Mesendoderm (in vitro differentiated cells): ENCODE data around the gene INSYN2B.

ENCODE experiments used
- DNase-seq: peaks from one replicate; pipeline ENCODE4 v3.0.0; 2013
- H2AK5ac ChIP-seq: 2 replicates; pipeline ENCODE4 v1.6.1; 2013; ENCODE audit warnings: low read length, inconsistent platforms
- H2BK120ac ChIP-seq: 2 replicates; pipeline ENCODE4 v1.6.1; 2013; ENCODE audit warnings: low read depth, mild to moderate bottlenecking, low read length, moderate library complexity, mixed read lengths
- H2BK15ac ChIP-seq: replicated peaks from 2 replicates; pipeline ENCODE4 v1.6.1; 2013; ENCODE audit warnings: low read depth, mild to moderate bottlenecking, moderate library complexity
- H2BK5ac ChIP-seq: 2 replicates; pipeline ENCODE4 v1.6.1; 2013; ENCODE audit warnings: low read length, inconsistent platforms
- H3K18ac ChIP-seq: 2 replicates; pipeline ENCODE4 v1.6.1; 2013; ENCODE audit warnings: mild to moderate bottlenecking, low read length, mixed read lengths
- H3K23ac ChIP-seq: one replicate; pipeline ENCODE4 v1.6.1; 2013; ENCODE audit warnings: low read length
- H3K27ac ChIP-seq: 2 replicates; pipeline ENCODE4 v1.5.1; 2013; ENCODE audit warnings: low read depth, mild to moderate bottlenecking, inconsistent platforms, low read length, moderate library complexity
- H3K27me3 ChIP-seq: 2 replicates; pipeline ENCODE4 v1.6.1; 2013; ENCODE audit warnings: low read length, control low read depth, mild to moderate bottlenecking, inconsistent platforms; ENCODE audit not compliant: insufficient read depth, poor library complexity
- H3K36me3 ChIP-seq: 2 replicates; pipeline ENCODE4 v1.6.1; 2013; ENCODE audit warnings: low read length, inconsistent platforms; ENCODE audit not compliant: control insufficient read depth, insufficient read depth
- H3K4ac ChIP-seq: one replicate; pipeline ENCODE4 v1.6.1; 2013; ENCODE audit warnings: low read depth, mild to moderate bottlenecking, low read length, moderate library complexity
- H3K4me1 ChIP-seq: 2 replicates; pipeline ENCODE4 v1.6.1; 2013; ENCODE audit warnings: low read depth, low read length, inconsistent platforms; ENCODE audit not compliant: control insufficient read depth
- H3K4me2 ChIP-seq: 2 replicates; pipeline ENCODE4 v1.6.1; 2013; ENCODE audit warnings: low read length
- H3K4me3 ChIP-seq: 2 replicates; pipeline ENCODE4 v1.5.1; 2013; ENCODE audit warnings: mild to moderate bottlenecking, low read length
- H3K56ac ChIP-seq: one replicate; pipeline ENCODE4 v1.6.1; 2013; ENCODE audit warnings: low read length
- H3K79me1 ChIP-seq: 2 replicates; pipeline ENCODE4 v1.6.1; 2013; ENCODE audit warnings: low read length, inconsistent platforms
- H3K79me2 ChIP-seq: 2 replicates; pipeline ENCODE4 v1.6.1; 2013; ENCODE audit warnings: mild to moderate bottlenecking, low read length; ENCODE audit not compliant: control insufficient read depth, insufficient read depth
- H3K9ac ChIP-seq: 2 replicates; pipeline ENCODE4 v1.6.1; 2013; ENCODE audit warnings: low read length, inconsistent platforms
- H4K5ac ChIP-seq: one replicate; pipeline ENCODE4 v1.6.1; 2013; ENCODE audit warnings: low read length
- H4K8ac ChIP-seq: one replicate; pipeline ENCODE4 v1.6.1; 2013; ENCODE audit warnings: low read depth, mild to moderate bottlenecking, control low read depth, low read length, moderate library complexity
- WGBS: extraction: QIAGEN DNeasy Blood & Tissue Kit; methylation state at CpG from one replicate; pipeline ENCODE4 v1.1.7; 2013; ENCODE audit warnings: low lambda C conversion rate, missing lambda C conversion rate; ENCODE audit not compliant: insufficient coverage; ENCODE audit errors: extremely low coverage; 5-methylcytosine and 5-hydroxymethylcytosine counted together

The INSYN2B gene

DNA sequence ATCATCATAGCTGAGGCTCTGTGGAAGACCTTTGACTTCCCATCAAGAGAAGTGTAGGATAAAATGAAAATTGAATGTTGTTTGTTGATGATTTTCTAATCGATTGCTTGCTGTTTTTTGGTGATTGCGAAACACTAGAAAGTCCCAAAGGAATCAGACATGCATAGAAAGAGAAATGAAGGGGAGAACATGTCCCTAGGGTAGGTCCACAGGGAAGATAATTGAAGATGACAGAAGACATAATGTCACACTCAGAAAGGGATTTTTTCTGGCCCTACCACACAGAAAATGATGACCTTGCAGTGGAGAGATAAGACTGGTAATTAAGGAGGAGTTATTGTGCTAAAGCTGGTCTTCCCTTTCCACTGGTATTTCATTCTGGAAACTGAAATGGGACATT lies 62.8 kb downstream of the INSYN2B start:
- WGBS = 100% methylated on average over 2 of the region's 2 CpGs
- Histone ChIP-seq H3K27ac (no peak overlapping the region), H2BK15ac (no peak overlapping the region), H2BK120ac (no peak overlapping the region), H3K4me2 (no peak overlapping the region), H4K5ac (no peak overlapping the region), H2BK5ac (no peak overlapping the region), H3K9ac (no peak overlapping the region), H3K27me3 (no peaks in the 10 kb centered on the region), H3K56ac (no peak overlapping the region), H3K4me1 (no peaks in the 10 kb centered on the region), H3K79me1 (no peaks in the 10 kb centered on the region), H3K18ac (no peak overlapping the region), H3K4ac (no peak overlapping the region), H3K23ac (no peak overlapping the region), H3K79me2 (no peaks in the 10 kb centered on the region), H4K8ac (no peak overlapping the region), H3K36me3 (no peaks in the 10 kb centered on the region), H3K4me3 (no peak overlapping the region), H2AK5ac (no peak overlapping the region)
- no peak for DNase-seq

DNA sequence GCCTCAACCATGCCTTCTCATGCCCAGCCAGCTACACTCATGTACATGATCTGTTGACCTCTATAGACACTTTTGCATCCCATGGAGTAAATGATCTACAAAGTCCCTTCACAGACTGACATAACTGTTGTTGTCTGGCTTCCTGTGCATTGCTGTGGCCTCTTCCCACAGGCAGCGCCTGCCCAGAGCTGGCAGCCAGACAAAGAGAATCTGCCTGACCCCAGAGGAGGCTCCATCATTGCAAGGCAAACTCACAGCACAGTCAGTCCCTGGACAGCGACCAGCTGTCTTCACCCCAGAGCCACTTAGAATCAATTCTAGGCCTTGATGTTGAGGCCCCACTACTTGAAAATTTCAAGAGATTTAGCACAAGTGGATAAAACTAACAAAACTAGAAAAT lies 65.5 kb downstream of the INSYN2B start:
- Histone ChIP-seq H2BK120ac (no peak overlapping the region), H3K18ac (no peak overlapping the region), H4K5ac (no peak overlapping the region), H2BK15ac (no peak overlapping the region), H3K27me3 (no peaks in the 10 kb centered on the region), H3K4me1 (no peaks in the 10 kb centered on the region), H3K36me3 (no peaks in the 10 kb centered on the region), H2AK5ac (no peak overlapping the region), H3K4me2 (no peak overlapping the region), H3K27ac (no peak overlapping the region), H3K4ac (no peak overlapping the region), H3K9ac (no peak overlapping the region), H3K4me3 (no peak overlapping the region), H3K79me1 (no peaks in the 10 kb centered on the region), H4K8ac (no peak overlapping the region), H3K56ac (no peak overlapping the region), H3K23ac (no peak overlapping the region), H3K79me2 (no peaks in the 10 kb centered on the region), H2BK5ac (no peak overlapping the region)
- peak; percentile 38 for DNase-seq
- no CpG with 5 or more reads among the region's 2 CpGs for WGBS

- Histone ChIP-seq H3K4me2 (no peak overlapping the region), H2BK120ac (no peak overlapping the region), H3K4me3 (no peak overlapping the region), H3K27ac (no peak overlapping the region), H2BK5ac (no peak overlapping the region), H3K56ac (no peak overlapping the region), H3K9ac (no peak overlapping the region), H3K27me3 (no peaks in the 10 kb centered on the region), H4K8ac (no peak overlapping the region), H3K79me1 (no peaks in the 10 kb centered on the region), H3K36me3 (no peaks in the 10 kb centered on the region), H2AK5ac (no peak overlapping the region), H3K79me2 (no peaks in the 10 kb centered on the region), H3K4ac (no peak overlapping the region), H3K4me1 (no peaks in the 10 kb centered on the region), H4K5ac (no peak overlapping the region), H2BK15ac (no peak overlapping the region), H3K23ac (no peak overlapping the region), H3K18ac (no peak overlapping the region)
- DNase-seq = no peak
- WGBS = no CpG with 5 or more reads among the region's 2 CpGs
These were observed 66.8 kb downstream of the INSYN2B start for GRCh38 chr5:169913479-169913878.

DNA sequence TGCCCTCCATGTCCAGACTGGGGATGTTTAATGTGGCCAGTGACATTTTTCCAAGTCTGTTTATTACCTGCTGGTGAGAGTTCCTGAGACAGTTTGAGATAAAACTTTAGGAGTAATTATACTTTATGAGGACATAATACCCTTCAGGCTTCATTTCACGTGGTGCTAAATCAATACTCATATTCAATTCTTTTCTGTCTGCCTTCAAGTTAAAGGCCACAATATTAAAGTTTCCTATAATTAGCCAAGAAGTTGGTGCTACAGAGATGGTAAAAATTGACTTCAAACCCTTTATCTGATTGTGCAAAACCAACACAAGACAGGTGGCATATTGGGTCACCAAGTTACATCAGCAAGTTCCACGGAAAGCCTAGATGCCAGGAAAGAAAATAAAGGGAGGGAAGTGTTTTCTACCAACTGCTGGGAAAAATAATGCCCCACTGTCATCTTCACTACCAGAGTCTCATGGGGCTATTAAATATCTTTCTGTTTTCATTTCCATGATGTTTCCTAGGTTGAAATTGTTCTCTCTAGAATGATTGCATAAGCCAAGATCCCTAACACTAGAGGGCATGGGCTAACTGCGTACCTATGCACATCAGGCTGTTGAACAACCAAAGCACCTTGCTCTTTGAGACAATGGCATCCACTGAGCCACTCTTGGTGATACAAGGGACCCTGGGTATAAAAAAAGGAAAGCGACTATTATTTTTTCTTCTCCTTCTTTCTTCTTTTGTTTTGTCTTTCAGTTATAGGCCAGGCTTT lies 68.7 kb downstream of the INSYN2B start:
- Histone ChIP-seq H2AK5ac (no peak overlapping the region), H3K79me2 (no peaks in the 10 kb centered on the region), H4K5ac (no peak overlapping the region), H2BK15ac (no peak overlapping the region), H4K8ac (no peak overlapping the region), H2BK120ac (no peak overlapping the region), H3K27ac (no peak overlapping the region), H3K56ac (no peak overlapping the region), H3K4me2 (no peak overlapping the region), H3K9ac (no peak overlapping the region), H3K18ac (no peak overlapping the region), H3K4me1 (no peaks in the 10 kb centered on the region), H3K79me1 (no peaks in the 10 kb centered on the region), H3K23ac (no peak overlapping the region), H3K27me3 (no peaks in the 10 kb centered on the region), H3K4me3 (no peak overlapping the region), H3K36me3 (no peaks in the 10 kb centered on the region), H3K4ac (no peak overlapping the region), H2BK5ac (no peak overlapping the region)
- peak; percentile 21 for DNase-seq
- no CpG with 5 or more reads among the region's 4 CpGs for WGBS

GRCh38 chr5:169910393-169910792 lies 69.9 kb downstream of the INSYN2B start:
- H3K9ac ChIP-seq = no peak overlapping the region
- H3K4me3 ChIP-seq = no peak overlapping the region
- H3K4ac ChIP-seq = no peak overlapping the region
- no peak overlapping the region for H4K5ac ChIP-seq
- H3K4me1 ChIP-seq = no peaks in the 10 kb centered on the region
- H2AK5ac ChIP-seq = no peak overlapping the region
- no peaks in the 10 kb centered on the region for H3K79me1 ChIP-seq
- no peak overlapping the region for H2BK15ac ChIP-seq
- H3K27me3 ChIP-seq = no peaks in the 10 kb centered on the region
- no peak overlapping the region for H3K56ac ChIP-seq
- no peak overlapping the region for H3K23ac ChIP-seq
- no peak for DNase-seq
- no peak overlapping the region for H2BK5ac ChIP-seq
- no peak overlapping the region for H2BK120ac ChIP-seq
- H3K18ac ChIP-seq = no peak overlapping the region
- WGBS = no CpG with 5 or more reads among the region's 5 CpGs
- no peak overlapping the region for H3K4me2 ChIP-seq
- no peaks in the 10 kb centered on the region for H3K36me3 ChIP-seq
- H3K27ac ChIP-seq = no peak overlapping the region
- no peaks in the 10 kb centered on the region for H3K79me2 ChIP-seq
- no peak overlapping the region for H4K8ac ChIP-seq

GRCh38 chr5:169909945-169910344 lies 70.3 kb downstream of the INSYN2B start:
- Histone ChIP-seq H3K79me2 (no peaks in the 10 kb centered on the region), H3K36me3 (no peaks in the 10 kb centered on the region), H3K23ac (no peak overlapping the region), H3K9ac (no peak overlapping the region), H2AK5ac (no peak overlapping the region), H3K18ac (no peak overlapping the region), H3K27ac (no peak overlapping the region), H3K4me3 (no peak overlapping the region), H2BK15ac (no peak overlapping the region), H3K4me2 (no peak overlapping the region), H2BK120ac (no peak overlapping the region), H3K27me3 (no peaks in the 10 kb centered on the region), H4K8ac (no peak overlapping the region), H3K4me1 (no peaks in the 10 kb centered on the region), H2BK5ac (no peak overlapping the region), H3K79me1 (no peaks in the 10 kb centered on the region), H3K56ac (no peak overlapping the region), H4K5ac (no peak overlapping the region), H3K4ac (no peak overlapping the region)
- DNase-seq = no peak
- WGBS = no CpG with 5 or more reads among the region's 3 CpGs
